ENCODE results near the gene CECR2.

Gene CECR2

DNA sequence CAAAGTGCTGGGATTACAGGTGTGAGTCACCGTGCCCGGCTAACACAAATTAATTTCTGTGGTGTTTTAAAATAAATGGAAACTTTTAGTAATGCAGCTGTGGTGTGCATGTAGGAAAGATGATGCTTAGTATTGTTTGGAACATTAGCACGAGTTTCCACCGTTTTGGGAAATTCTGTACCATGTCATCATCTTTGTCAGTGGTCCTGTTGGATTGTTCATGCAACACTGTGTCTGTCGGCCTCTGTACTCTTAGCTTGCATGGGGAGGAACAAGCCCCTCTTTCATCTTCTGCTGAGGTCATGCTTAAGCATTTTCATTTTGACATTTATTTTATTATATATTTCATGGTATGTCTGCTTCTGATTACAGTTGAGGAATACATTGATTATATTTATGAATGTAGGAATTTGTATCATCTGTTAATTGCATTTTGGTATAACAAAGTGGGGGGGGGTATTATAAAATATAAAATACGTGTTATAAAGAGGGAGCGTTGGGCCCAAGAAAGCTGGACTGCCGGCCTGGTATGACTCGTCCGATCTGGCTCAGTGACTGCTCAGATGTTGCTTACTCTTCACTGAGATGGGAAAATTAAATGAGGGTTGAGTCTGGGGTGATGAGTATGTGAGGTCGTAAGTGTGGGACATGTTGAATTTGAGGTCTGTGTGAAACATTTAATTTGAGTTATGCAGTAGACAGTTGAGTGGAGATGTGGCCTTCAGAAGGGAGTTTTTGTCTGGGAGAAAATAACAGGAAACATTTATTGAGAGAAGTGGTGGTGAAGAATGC is 28.7 kb downstream of the CECR2 start:
- Histone ChIP-seq H4K8ac (ENCODE audit: low read depth, low read length) (no peak overlapping the region), H3K14ac (ENCODE audit: low read length) (no peak overlapping the region), H2BK5ac (ENCODE audit: low read length) (no peak overlapping the region), H3K18ac (ENCODE audit: low read length) (no peak overlapping the region), H3K23ac (ENCODE audit: low read depth, low read length, poor library complexity) (no peak overlapping the region), H2BK12ac (ENCODE audit: low read length) (no peak overlapping the region), H4K91ac (ENCODE audit: low read depth, low read length, poor library complexity) (no peak overlapping the region), H3K4me2 (ENCODE audit: insufficient read depth, low read length, poor library complexity, severe bottlenecking) (no peak overlapping the region), H3K9me3 (replicated peaks in 1 of 2; ENCODE audit: control insufficient read depth in 2 of 2, insufficient read depth in 1 of 2, low read depth in 1 of 2, low read length in 2 of 2) (peaks cover 3% of the 10 kb centered on the region in 2 donors), H3K27ac (replicated peaks; ENCODE audit: low read length) (no peak overlapping the region), H2BK120ac (ENCODE audit: low read depth, low read length) (no peak overlapping the region), H2AK5ac (ENCODE audit: low read depth, low read length) (no peak overlapping the region), H3K36me3 (replicated peaks in 1 of 2; ENCODE audit: control insufficient read depth in 2 of 2, insufficient read depth in 2 of 2, low read length in 2 of 2) (peaks cover 3 to 4% of the 10 kb centered on the region in 2 donors), H3K79me1 (ENCODE audit: low read depth, low read length) (peaks cover 8% of the 10 kb centered on the region), H3K4me3 (ENCODE audit: low read length in 2 of 2) (no peak overlapping the region), H3K27me3 (ENCODE audit: control insufficient read depth in 3 of 3, insufficient read depth in 3 of 3, low read depth in 1 of 3, low read length in 3 of 3) (no peaks in the 10 kb centered on the region), H2BK15ac (ENCODE audit: low read length) (no peak overlapping the region), H3K9ac (ENCODE audit: low read depth, low read length, poor library complexity) (no peak overlapping the region), H3K4me1 (ENCODE audit: control insufficient read depth in 2 of 2, insufficient read depth in 1 of 2, low read depth in 1 of 2, low read length in 2 of 2) (peaks cover 2% of the 10 kb centered on the region in 2 donors), H3K4ac (ENCODE audit: low read length) (no peak overlapping the region), H2AFZ (ENCODE audit: low read length) (no peak overlapping the region)
- 100% methylated on average over 1 to 2 of the region's 11 CpGs for WGBS, 2 donors (ENCODE audit: extremely low coverage in 2 of 2, insufficient read length in 2 of 2, insufficient replicate concordance in 1 of 2)
- no peak for DNase-seq (ENCODE audit: low spot score)

DNA sequence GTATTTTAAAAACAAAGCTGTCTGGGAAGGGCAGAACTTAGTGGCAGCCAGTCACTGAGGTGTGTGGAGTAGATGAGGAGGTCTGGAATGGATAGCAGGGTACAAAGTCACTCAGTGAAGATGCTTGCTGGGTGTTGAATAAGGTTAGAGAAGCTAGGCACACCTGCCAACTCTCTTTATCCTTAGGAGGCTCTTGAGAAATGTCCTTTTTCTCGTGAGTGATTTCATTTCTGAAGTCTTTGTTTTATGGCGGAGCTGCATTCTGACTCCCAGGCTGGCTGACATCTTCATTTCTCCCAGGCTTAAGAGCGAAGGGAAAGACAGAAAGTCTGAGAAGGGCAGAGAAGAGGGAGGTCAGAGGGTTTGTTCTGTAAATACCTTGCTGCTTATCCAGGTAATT is 31.0 kb downstream of the CECR2 start:
- H2BK120ac ChIP-seq (ENCODE audit: low read depth, low read length): no peak overlapping the region
- no peak overlapping the region for H3K27ac ChIP-seq (replicated peaks; ENCODE audit: low read length)
- no peak overlapping the region for H2AFZ ChIP-seq (ENCODE audit: low read length)
- H4K91ac ChIP-seq (ENCODE audit: low read depth, low read length, poor library complexity): no peak overlapping the region
- H3K79me1 ChIP-seq (ENCODE audit: low read depth, low read length): peaks cover 7% of the 10 kb centered on the region
- no peak overlapping the region for H2AK5ac ChIP-seq (ENCODE audit: low read depth, low read length)
- peaks cover 0 to 3% of the 10 kb centered on the region in 2 donors for H3K9me3 ChIP-seq (replicated peaks in 1 of 2; ENCODE audit: control insufficient read depth in 2 of 2, insufficient read depth in 1 of 2, low read depth in 1 of 2, low read length in 2 of 2)
- H3K9ac ChIP-seq (ENCODE audit: low read depth, low read length, poor library complexity): no peak overlapping the region
- no peak overlapping the region for H3K4me2 ChIP-seq (ENCODE audit: insufficient read depth, low read length, poor library complexity, severe bottlenecking)
- H2BK12ac ChIP-seq (ENCODE audit: low read length): no peak overlapping the region
- H3K4me1 ChIP-seq (ENCODE audit: control insufficient read depth in 2 of 2, insufficient read depth in 1 of 2, low read depth in 1 of 2, low read length in 2 of 2): peaks cover 2% of the 10 kb centered on the region in 2 donors
- H2BK15ac ChIP-seq (ENCODE audit: low read length): no peak overlapping the region
- H3K4ac ChIP-seq (ENCODE audit: low read length): no peak overlapping the region
- H3K27me3 ChIP-seq (ENCODE audit: control insufficient read depth in 3 of 3, insufficient read depth in 3 of 3, low read depth in 1 of 3, low read length in 3 of 3): no peaks in the 10 kb centered on the region
- H3K36me3 ChIP-seq (replicated peaks in 1 of 2; ENCODE audit: control insufficient read depth in 2 of 2, insufficient read depth in 2 of 2, low read length in 2 of 2): peaks cover 3 to 4% of the 10 kb centered on the region in 2 donors
- no peak overlapping the region for H4K8ac ChIP-seq (ENCODE audit: low read depth, low read length)
- H3K4me3 ChIP-seq (ENCODE audit: low read length in 2 of 2): no peak overlapping the region
- no peak overlapping the region for H3K18ac ChIP-seq (ENCODE audit: low read length)
- WGBS, 2 donors (ENCODE audit: extremely low coverage in 2 of 2, insufficient read length in 2 of 2, insufficient replicate concordance in 1 of 2): no CpG with 5 or more reads among the region's 3 CpGs
- DNase-seq (ENCODE audit: low spot score): no peak
- H3K23ac ChIP-seq (ENCODE audit: low read depth, low read length, poor library complexity): no peak overlapping the region
- no peak overlapping the region for H3K14ac ChIP-seq (ENCODE audit: low read length)
- no peak overlapping the region for H2BK5ac ChIP-seq (ENCODE audit: low read length)

GRCh38 chr22:17401728-17402127 is 32.5 kb downstream of the CECR2 start:
- Histone ChIP-seq H3K4me3 (ENCODE audit: low read length in 2 of 2) (no peak overlapping the region), H2BK120ac (ENCODE audit: low read depth, low read length) (no peak overlapping the region), H2BK15ac (ENCODE audit: low read length) (no peak overlapping the region), H3K79me1 (ENCODE audit: low read depth, low read length) (peaks cover 7% of the 10 kb centered on the region), H2BK12ac (ENCODE audit: low read length) (no peak overlapping the region), H2AFZ (ENCODE audit: low read length) (no peak overlapping the region), H3K36me3 (replicated peaks in 1 of 2; ENCODE audit: control insufficient read depth in 2 of 2, insufficient read depth in 2 of 2, low read length in 2 of 2) (peaks cover 3 to 4% of the 10 kb centered on the region in 2 donors), H3K14ac (ENCODE audit: low read length) (no peak overlapping the region), H3K4me1 (ENCODE audit: control insufficient read depth in 2 of 2, insufficient read depth in 1 of 2, low read depth in 1 of 2, low read length in 2 of 2) (peaks cover 2% of the 10 kb centered on the region in 2 donors), H4K91ac (ENCODE audit: low read depth, low read length, poor library complexity) (no peak overlapping the region), H3K4ac (ENCODE audit: low read length) (no peak overlapping the region), H3K4me2 (ENCODE audit: insufficient read depth, low read length, poor library complexity, severe bottlenecking) (no peak overlapping the region), H3K9me3 (replicated peaks in 1 of 2; ENCODE audit: control insufficient read depth in 2 of 2, insufficient read depth in 1 of 2, low read depth in 1 of 2, low read length in 2 of 2) (peaks cover 0 to 3% of the 10 kb centered on the region in 2 donors), H2AK5ac (ENCODE audit: low read depth, low read length) (no peak overlapping the region), H3K18ac (ENCODE audit: low read length) (no peak overlapping the region), H2BK5ac (ENCODE audit: low read length) (no peak overlapping the region), H3K27ac (replicated peaks; ENCODE audit: low read length) (no peak overlapping the region), H3K9ac (ENCODE audit: low read depth, low read length, poor library complexity) (no peak overlapping the region), H3K27me3 (ENCODE audit: control insufficient read depth in 3 of 3, insufficient read depth in 3 of 3, low read depth in 1 of 3, low read length in 3 of 3) (no peaks in the 10 kb centered on the region), H4K8ac (ENCODE audit: low read depth, low read length) (no peak overlapping the region), H3K23ac (ENCODE audit: low read depth, low read length, poor library complexity) (no peak overlapping the region)
- no CpG with 5 or more reads among the region's 7 CpGs for WGBS, 2 donors (ENCODE audit: extremely low coverage in 2 of 2, insufficient read length in 2 of 2, insufficient replicate concordance in 1 of 2)
- DNase-seq (ENCODE audit: low spot score): no peak

GRCh38 chr22:17402293-17402692 is 33.0 kb downstream of the CECR2 start:
- peaks cover 7% of the 10 kb centered on the region for H3K79me1 ChIP-seq (ENCODE audit: low read depth, low read length)
- peaks cover 3 to 4% of the 10 kb centered on the region in 2 donors for H3K36me3 ChIP-seq (replicated peaks in 1 of 2; ENCODE audit: control insufficient read depth in 2 of 2, insufficient read depth in 2 of 2, low read length in 2 of 2)
- no peak overlapping the region for H2BK120ac ChIP-seq (ENCODE audit: low read depth, low read length)
- no peak overlapping the region for H4K8ac ChIP-seq (ENCODE audit: low read depth, low read length)
- H3K4ac ChIP-seq (ENCODE audit: low read length): no peak overlapping the region
- H3K9ac ChIP-seq (ENCODE audit: low read depth, low read length, poor library complexity): no peak overlapping the region
- peaks cover 2% of the 10 kb centered on the region in 2 donors for H3K4me1 ChIP-seq (ENCODE audit: control insufficient read depth in 2 of 2, insufficient read depth in 1 of 2, low read depth in 1 of 2, low read length in 2 of 2)
- no peak overlapping the region for H2BK12ac ChIP-seq (ENCODE audit: low read length)
- peaks cover 0 to 3% of the 10 kb centered on the region in 2 donors for H3K9me3 ChIP-seq (replicated peaks in 1 of 2; ENCODE audit: control insufficient read depth in 2 of 2, insufficient read depth in 1 of 2, low read depth in 1 of 2, low read length in 2 of 2)
- no peak overlapping the region for H3K14ac ChIP-seq (ENCODE audit: low read length)
- no peak overlapping the region for H2AFZ ChIP-seq (ENCODE audit: low read length)
- no peak overlapping the region for H2AK5ac ChIP-seq (ENCODE audit: low read depth, low read length)
- H2BK15ac ChIP-seq (ENCODE audit: low read length): no peak overlapping the region
- H3K27me3 ChIP-seq (ENCODE audit: control insufficient read depth in 3 of 3, insufficient read depth in 3 of 3, low read depth in 1 of 3, low read length in 3 of 3): no peaks in the 10 kb centered on the region
- no peak overlapping the region for H4K91ac ChIP-seq (ENCODE audit: low read depth, low read length, poor library complexity)
- no peak overlapping the region for H2BK5ac ChIP-seq (ENCODE audit: low read length)
- H3K27ac ChIP-seq (replicated peaks; ENCODE audit: low read length): no peak overlapping the region
- H3K4me2 ChIP-seq (ENCODE audit: insufficient read depth, low read length, poor library complexity, severe bottlenecking): no peak overlapping the region
- no peak overlapping the region for H3K4me3 ChIP-seq (ENCODE audit: low read length in 2 of 2)
- no peak overlapping the region for H3K18ac ChIP-seq (ENCODE audit: low read length)
- no peak for DNase-seq (ENCODE audit: low spot score)
- H3K23ac ChIP-seq (ENCODE audit: low read depth, low read length, poor library complexity): no peak overlapping the region
